CD4-positive, alpha-beta T cell treated with Interleukin-17A for 4 hours (primary cell): ENCODE measurements around the gene PRDM11.

Experiments
- DNase-seq: peaks from one replicate; pipeline ENCODE4 v3.0.0-alpha.2; 2020; ENCODE audit warnings: mixed read lengths

The PRDM11 gene

DNA sequence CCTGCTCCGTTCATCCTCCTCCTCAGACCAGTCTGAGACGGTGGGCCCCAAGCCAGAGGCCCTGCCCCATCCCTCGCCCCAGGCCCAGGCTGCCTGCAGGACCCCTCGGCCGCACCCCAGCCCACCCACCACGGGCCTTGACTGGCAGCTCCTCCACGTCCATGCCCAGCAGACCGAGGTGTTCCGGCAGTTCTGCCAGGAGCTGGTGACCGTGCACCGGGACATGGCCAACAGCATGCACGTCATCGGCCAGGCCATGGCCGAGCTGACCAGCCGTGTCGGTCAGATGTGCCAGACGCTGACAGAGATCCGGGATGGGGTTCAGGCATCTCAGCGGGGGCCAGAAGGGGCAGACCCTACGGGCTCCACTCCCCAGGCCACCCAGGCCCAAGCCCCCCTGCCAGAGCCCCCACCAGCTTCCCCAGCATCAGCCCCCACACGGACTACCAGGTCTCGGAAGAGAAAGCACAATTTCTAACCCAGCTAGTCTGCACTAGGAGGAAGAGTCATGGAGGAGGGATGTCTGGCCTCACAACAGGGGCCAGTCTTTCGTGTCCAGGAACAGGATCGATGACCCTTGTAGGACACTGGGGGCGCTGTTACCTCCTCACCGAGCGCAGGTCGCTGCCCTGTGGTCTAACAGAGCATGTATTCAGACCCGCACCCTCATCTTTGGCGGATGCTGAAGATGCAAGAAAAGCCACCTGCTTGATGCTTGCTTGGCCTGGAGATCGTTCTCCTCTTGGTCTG lies 66.3 kb downstream of the PRDM11 start:
- DNase-seq: no peak

DNA sequence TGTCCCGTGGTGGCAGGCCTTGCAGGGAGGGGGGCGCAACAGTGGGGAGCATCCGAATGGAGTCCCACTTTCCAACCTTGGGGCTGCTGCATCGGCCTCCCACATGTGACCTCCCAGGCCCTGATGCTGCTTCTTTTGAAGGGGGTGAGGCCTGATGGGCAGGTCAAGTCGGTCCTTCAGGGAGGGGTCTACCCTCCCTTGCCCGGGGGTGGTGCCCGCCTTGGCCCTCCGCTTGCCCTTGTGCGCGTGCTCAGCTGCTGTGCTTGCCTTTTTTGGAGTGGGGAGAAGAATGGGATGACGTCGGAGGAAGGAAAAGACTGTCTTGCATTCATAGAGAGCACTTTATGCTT lies 66.9 kb downstream of the PRDM11 start:
- no peak for DNase-seq

DNA sequence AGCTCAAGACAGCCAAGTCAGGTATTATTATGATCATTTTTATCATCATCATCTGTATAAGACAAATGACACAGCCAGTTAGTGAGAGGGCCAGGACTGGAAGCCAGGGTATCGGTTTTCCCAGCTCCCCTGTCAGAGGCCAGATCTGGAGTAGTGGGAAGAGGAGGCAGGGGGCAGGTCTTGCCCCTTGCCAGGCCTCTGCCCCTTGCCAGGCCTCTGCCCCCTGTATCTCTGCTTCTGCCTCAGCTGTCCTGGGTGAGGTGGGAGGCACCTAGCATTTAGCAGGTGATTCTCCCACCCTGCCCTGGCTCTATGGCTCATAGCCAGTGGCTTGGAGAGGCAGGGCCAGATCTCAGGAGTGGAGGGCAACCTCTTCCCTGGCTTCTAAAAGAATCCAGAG lies 67.3 kb downstream of the PRDM11 start:
- DNase-seq: no peak

DNA sequence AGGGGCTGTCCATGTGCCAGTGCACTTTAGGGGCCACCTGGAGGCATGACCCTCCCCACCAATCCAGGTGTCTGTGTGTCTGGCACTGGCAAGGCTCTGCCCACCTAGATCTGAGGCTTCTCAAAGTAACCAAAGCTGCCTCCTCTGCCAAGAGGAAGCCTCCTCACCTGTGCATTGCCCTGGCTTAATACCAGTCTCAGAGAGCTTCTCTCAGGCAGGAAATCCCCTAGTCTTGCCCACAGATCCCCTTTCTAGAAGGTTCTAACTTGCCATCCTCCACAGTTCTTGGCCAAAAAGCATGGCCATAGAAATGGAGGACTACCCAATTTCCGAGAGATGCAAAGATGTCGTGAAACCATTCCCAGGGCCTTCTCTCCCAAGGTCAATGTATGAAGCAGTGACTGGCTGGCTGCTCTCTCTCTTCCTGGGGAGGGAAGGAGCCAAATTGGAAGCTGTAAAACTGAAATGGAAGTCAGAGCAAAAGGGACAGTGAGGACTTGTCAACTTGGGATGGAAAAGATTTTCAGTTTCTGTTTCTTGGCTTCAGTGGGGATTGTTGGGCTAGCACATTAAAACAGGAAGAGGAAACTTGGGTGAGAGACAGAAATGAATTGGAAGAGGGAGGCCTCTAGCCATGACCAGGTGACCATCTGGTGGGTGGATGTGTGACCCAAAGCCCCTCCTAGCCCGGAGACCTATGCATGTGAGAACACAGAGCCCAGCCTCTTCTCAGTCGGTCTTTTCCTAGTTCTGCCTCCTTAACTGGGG lies 68.8 kb downstream of the PRDM11 start:
- DNase-seq: no peak

DNA sequence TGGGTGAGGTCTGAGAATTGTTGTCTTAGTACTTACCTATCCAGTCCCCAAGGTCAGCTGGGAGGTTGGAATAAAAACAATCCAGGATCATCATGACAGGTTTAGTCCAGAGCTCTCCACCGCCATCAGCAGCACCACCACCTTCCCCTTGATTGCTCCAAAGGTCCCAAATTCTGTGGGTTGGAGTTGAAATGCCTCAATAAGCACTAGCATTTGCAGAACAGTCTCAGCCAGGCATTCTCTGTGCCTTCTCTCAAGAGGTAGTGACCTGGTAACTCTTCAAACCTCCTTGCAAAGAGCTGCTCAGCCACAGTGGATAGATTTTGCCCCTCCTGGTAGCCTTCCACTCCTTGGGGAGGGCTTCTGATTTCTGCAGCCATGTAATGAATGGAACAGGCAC lies 69.6 kb downstream of the PRDM11 start:
- DNase-seq: no peak

DNA sequence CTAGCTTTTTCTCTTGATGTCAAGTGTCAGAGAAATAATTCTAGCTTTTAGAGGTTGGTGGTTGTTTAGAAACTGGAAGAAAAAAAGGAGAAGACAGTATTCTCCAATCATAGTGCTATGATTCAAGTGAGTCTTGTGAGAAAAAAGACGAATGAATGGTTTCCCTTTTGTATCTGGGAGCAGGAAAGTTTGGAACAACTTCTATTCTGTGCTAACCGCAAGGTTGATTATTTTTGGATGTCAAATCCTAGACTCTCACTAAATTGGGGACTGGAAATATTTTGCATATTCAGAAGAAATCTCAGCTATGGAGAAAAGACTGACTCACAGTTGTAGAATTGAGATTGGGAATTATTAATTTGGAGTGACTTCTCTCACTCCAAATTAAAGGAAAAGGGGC lies 70.5 kb downstream of the PRDM11 start:
- no peak for DNase-seq

DNA sequence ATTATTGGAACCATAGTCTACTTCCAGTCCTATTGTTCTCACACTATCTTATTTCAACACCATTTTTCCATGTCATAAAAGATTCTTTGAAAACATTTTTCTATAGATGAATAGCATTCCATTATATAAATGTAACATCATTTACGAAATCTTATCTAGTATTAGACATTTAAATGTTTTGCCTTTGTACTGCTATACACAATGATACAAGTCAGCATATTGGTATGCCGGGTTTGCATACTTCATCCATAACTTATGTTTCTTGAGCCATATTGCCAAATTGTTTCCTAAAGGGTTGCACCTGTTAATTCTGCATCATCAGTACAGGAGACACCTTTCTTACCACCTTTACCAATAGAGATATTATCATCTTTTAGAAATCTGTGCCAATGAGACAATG lies 71.6 kb downstream of the PRDM11 start:
- no peak for DNase-seq

DNA sequence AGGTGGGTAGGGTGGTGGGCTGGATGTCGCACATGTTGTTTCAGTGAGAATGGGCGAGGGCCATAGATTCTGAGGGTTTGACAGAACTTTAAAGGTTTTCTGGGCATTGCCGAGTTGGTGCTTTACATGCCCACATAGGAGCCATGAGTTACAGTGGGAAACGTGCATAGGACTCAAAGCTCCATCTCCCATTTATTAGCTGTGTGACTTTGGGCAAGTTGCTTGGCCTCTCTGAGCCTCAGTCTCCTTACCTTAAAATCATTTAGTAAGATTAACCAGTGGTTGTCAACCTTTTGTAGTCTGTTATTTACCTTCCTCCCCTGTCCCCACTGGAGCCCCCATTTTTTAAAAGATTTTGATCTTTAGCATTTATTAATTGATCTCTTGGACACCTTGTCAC lies 72.3 kb downstream of the PRDM11 start:
- no peak for DNase-seq

DNA sequence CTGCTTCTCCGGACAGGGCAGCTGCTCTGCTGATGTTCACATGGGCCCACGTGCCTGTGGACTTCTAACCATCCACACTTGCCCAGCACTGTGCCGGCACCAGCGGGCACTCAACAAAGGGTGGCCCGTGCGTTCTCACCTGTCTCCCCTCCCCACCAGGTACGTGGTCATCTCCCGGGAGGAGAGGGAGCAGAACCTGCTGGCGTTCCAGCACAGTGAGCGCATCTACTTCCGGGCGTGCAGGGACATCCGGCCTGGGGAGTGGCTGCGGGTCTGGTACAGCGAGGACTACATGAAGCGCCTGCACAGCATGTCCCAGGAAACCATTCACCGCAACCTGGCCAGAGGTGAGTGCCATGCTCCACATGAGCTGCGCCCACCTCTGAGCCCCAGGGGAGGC lies 73.0 kb downstream of the PRDM11 start:
- DNase-seq: no peak

DNA sequence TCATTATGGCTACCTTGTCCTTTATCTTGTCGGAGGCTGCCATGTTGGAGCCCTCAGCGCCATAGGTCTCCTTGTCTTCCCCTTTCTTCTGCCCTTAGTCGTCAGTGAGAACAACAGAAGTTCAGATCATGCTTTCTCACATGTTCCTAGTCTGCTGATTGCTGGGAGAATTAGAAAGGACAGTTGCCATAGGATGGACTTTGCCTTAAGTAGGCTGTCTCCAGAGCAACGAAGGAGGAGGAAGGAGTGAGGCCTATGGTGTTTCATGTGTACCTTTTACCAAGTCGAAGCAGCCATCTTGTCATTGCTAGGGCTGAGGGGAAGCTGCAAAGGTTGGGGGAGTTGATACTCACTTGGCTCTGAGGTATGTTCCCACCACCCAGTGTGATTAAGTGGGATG lies 77.1 kb downstream of the PRDM11 start:
- DNase-seq: no peak

DNA sequence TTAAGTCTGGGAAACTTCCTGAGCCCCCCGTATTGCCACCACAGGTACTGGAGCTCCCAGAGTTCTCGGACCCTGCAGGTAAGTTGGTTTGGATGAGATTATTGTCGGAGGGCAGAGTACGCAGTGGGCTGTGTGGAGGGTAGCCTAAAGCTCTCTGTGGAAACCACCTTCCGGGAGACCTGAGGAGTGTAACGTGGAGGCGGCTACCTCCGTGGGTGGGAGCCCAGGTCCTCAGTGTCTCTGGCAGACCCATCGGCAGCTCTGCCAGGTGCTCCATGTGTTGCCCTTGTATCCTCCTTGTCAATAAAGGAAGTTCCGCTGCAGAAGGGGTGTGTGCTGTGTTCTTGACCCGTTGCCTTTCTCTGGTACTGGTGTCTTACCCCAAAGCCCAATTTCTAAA lies 78.3 kb downstream of the PRDM11 start:
- DNase-seq: no peak

DNA sequence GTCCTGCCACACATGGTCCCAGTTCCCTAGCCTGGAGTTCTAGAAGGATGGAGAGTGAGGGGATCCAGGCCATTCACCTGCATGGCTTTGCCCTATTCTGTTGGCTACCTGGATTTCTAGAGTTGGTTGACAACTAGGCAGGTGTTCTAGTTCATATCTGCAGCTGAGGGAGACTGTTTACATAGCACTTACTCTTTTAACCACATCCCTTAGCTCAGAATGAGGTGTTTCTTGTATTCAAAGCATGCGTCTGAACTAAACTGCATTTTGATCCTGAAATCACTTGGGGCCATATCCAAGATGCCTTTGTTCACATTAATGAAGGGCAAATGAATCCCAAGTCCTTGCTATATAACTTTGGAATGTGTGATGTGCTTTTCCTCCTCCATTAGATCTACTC lies 78.8 kb downstream of the PRDM11 start:
- no peak for DNase-seq

DNA sequence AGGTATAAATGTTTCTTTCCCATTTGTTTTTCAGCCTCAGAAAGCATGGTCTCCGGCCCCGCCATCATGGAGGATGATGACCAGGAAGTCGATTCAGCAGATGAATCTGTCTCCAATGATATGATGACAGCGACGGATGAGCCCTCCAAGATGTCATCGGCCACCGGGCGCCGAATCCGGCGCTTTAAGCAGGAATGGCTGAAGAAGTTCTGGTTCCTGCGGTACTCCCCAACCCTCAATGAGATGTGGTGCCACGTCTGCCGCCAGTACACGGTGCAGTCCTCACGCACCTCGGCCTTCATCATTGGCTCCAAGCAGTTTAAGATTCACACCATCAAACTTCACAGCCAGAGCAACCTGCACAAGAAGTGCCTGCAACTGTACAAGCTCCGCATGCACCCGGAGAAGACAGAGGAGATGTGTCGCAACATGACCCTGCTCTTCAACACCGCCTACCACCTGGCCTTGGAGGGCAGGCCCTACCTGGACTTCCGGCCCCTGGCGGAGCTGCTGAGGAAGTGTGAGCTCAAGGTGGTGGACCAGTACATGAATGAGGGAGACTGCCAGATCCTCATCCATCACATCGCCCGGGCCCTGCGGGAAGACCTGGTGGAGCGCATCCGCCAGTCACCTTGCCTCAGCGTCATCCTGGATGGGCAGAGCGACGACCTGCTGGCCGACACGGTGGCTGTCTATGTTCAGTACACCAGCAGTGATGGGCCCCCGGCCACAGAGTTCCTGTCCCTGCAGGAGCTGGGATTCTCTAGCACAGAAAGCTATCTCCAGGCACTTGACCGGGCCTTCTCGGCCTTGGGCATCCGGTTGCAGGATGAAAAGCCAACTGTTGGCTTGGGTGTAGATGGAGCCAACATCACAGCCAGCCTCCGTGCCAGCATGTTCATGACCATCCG lies 79.8 kb downstream of the PRDM11 start:
- DNase-seq: no peak

DNA sequence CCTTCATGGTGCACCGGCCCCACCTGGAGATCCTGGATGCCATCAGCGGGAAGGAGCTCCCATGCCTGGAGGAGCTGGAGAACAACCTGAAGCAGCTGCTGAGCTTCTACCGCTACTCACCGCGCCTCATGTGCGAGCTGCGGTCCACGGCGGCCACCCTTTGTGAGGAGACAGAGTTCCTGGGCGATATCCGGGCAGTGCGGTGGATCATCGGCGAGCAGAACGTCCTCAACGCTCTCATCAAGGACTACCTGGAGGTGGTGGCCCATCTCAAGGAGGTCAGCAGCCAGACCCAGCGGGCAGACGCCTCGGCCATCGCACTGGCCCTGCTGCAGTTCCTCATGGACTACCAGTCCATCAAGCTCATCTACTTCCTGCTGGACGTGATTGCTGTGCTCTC lies 80.5 kb downstream of the PRDM11 start:
- no peak for DNase-seq

DNA sequence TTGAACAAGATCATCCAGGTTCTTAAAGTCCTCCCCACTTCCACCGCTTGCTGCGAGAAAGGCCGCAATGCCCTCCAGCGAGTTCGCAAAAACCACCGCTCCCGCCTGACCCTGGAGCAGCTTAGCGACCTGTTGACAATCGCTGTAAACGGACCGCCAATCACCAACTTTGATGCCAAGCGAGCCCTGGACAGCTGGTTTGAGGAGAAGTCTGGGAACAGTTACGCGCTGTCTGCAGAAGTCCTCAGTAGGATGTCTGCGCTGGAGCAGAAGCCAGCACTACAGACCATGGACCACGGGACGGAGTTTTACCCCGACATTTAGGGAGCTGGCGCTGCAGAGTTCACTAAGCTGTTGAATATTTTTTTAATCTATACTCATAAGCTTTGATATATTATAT lies 81.4 kb downstream of the PRDM11 start:
- no peak for DNase-seq

DNA sequence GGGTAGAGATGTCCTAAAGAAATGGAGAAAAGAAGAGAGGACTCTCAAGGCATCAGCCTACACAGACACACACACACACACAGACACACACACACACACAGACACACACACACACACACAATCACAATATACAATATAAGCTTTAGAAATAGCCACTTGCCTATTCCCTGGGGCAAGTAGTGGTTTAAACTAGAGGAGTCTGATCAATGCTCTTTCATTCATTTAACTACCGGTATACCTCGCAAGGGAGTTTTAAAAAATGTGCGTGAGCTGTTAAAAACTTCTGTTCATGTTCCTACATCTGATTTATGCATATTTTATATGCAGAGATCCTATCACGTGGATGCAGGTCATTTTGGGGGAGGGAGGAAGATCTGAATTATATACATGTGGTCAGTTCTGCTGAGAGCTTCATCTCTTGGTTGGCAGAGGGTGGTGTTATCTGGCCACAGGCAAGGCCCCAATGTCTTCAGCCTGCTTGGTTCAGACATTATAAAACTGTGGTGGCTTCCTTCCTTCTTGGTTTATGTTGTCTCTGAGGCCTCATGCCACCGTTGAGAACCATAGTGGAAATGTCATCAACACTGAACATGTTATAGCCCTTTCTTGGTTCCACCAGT lies 83.1 kb downstream of the PRDM11 start:
- no peak for DNase-seq

DNA sequence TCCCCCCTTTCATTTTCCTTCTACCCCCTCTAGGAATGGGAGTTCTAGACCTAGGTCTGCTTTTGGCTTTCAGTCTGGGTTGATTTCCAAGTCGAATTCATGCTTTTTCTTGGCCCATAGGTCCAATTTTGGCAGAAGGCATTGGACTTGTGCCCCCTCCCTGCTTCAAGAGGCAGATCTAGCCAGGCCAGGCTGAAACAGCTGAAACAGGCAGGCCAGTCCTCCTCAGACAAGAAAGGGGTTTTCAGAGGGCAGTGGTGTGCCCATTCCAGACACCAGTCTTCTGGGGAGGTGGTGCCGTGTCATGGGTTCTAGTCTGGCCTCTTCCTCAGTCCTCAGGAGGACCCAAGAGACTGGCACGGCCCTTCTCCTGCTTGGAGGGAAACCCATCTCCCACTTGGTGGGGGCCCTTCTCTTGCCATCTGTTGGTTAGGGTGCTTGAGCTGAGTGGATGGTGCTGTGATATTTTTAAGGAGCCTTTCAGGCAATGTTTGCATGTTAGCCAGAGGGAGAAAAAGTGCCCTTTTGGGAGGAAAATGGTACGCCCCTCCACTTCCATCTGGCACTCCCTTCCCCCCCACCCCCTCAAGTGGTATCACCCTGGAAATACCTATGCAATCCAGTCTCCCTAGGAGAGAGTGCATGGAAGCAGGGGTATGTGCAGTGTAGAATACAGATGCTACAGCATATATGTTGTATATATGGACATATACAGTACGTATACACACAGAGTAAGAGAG lies 86.1 kb downstream of the PRDM11 start:
- no peak for DNase-seq

DNA sequence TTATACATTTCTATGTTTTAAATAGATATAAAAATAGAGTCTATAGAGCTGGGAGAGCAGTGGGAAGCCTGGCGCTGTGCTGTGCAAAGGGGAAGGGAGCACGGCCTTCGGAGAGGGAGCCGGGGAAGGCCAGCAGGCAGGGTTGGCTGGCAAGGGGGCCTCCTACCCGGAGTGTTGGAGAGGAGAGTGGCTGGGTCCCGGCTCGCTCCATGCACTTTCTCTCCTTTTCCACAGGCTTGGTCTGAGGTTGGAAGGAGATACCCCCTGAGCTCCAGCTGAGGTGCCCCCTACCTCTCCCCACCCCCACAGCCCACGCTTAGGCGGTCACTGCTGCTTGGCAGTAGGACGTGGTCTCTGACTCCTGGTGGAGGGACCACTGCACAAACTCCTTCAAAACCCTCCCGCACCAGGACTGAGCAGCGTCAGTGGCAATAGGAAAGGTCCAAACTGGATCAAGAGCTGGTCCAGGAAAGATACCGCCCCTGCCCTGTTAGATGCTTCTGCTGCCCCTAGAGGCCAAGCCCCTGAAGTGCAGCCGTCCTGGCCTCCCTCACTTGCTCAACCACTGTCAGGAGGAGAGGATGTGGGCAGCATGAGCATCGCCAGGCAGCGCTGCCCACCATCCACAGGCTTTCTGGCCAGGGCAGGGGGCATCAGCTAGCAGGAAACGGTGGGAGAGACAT lies 86.8 kb downstream of the PRDM11 start:
- peak; percentile 62 for DNase-seq

DNA sequence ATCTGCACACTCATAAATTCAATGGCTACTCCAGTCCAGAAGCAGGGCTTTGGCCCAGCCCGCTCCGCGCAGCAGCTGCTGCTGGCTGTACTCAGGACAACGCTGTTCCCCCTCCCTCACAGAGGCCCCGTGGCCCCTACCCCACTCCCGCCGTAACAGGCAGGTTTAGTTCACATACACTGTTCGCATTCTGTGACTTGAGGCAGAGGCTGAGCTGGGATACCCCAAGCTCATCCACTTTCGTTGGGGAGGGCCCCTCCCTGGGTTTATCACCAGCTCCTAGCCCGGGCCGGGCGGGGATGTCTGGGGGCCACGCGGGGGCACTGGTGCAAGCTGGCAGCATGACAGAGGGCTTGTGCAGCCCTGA lies 87.3 kb downstream of the PRDM11 start:
- no peak for DNase-seq

DNA sequence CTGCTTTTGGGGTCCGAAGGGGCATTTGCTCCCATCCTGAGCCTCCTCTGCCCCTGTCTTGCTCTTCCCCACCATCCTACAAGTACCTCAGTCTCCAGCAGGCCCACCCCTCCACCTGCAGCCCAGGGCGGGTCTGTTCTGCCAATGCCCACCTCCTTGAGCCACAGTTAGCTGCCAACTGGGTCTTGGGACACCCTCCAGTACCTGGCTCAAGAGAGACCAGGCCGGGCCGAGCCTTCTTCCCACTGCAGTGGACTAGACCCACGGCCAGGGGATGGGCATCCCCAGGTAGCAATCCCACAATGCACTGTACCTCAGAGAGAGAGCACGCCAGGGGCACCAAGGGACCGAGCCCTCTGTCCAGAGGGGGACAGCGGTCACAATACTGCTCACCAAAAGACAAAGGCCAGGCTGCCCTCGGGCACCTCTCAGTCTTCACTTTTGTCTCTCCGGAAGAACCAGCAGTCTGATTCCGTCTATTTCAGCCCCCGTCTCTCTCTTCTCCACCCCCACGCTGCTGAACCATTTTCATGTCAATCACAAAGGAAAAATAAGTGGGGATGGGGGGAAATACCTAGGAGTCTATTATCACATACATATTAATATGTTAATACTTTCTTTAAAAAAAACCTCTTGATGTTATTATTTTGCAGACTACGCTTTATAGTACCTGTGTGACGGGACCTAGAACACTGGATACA lies 88.0 kb downstream of the PRDM11 start:
- no peak for DNase-seq

DNA sequence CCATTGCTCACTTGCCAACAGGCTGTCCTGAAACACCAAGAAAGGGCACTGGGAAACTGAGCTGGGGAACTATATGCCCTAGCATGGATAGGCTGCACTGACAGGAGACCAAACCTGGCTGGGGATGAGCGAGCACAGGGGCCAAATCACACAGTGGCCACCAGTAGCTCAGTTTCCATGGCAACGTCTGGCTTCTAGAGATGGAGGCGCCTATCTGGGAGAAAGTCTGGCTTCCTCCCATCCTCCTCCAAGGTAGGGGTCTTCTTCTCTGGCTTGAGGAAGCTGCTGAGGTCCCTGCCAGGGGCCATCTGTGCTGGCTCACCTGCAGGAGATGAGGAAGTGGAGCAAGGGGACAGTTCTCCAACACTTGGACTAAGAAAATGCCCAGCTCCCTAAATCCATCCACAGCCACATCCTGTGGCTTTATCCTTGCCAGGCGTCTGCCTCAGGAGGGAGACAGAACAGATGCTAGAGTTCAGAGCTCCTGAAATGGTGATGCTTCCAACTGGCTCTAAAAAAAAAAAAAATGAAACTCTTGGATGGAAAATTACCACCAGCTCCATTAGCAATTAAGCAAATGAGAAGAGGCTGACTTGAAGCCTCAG lies 91.4 kb downstream of the PRDM11 start:
- no peak for DNase-seq
